GM19328 (cell line): Measurements from ENCODE around the gene RBBP7.
"Not testable (repeated sequence)": the region's sequence is repeated elsewhere in the genome, so short reads cannot be mapped to it uniquely, and the experiment has no call there.

Experiments
- ATAC-seq: cut with Tn5 transposase; IDR thresholded peaks from one replicate; pipeline ENCODE4 v1.9.1; 2021; ENCODE audit warnings: mild to moderate bottlenecking, moderate library complexity; ENCODE audit not compliant: unreplicated experiment

The RBBP7 gene

DNA sequence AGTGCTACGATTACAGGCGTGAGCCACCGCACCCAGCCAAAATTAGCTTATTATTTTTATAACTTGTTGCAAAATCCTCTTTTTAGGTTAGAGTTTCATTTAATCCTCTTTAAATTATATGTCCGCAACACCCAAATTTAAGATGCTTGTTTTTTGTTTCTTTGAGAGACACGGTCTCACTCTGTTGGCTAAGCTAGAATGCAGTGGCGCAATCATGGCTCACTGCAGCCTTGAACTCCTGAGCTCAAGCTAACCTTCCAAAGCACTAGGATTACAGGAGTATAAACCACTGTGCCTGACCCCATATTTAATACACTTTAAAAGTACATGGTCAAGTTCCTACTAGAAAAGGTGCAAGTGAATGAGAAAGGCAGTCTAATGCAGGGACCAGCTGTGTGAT, 2.2 kb downstream of the RBBP7 start:
- no peak for ATAC-seq

DNA sequence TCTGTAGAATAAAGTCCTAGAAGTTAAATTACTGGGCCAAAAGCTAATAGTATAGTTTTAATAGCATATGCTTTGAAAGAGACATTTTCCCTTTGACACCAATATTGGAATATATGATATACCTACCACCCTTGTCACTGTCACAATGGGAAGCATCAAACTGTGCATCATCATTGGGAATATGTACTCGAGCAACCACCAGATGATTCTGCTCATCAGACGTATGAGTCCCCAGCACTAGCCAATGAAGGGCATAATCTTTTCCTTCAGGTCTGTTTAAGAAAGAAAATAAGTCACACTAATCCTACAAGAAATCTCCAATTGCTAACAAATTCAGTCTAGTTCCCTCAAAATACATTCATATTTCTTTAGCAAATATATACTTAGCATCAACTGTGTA, 7.3 kb downstream of the RBBP7 start:
- no peak for ATAC-seq

DNA sequence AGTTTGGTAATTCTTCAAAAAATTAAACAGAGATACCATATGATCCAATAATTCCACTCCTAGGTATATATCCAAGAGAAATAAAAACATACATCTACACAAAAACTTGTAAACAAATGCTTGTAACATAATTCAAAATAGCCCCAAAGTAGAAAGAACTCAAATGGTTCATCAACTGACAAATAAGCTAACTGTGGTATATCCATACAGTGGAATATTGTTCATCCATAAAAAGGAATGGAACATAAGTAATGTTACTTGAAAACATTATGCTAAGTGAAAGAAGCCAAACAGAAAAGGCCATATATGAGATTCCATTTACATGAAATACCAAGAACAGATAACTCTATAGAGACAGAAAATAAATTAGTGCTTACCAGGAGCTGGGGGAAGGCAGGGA, 13.4 kb downstream of the RBBP7 start:
- no peak for ATAC-seq

DNA sequence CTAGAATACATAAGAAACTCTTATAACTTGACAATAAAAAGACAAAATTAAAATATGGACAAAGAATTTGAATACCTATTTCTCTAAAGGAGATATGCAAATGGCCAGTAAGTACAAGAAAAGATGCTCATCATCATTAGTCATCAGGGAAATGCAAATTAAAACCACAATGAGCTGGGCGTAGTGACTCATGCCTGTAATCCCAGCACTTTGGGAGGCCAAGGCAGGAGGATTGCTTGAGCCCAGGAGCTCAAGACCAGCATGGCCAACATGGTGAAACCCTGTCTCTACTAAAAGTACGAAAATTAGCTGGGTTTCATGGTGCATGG, 14.1 kb downstream of the RBBP7 start:
- not testable (repeated sequence) for ATAC-seq

DNA sequence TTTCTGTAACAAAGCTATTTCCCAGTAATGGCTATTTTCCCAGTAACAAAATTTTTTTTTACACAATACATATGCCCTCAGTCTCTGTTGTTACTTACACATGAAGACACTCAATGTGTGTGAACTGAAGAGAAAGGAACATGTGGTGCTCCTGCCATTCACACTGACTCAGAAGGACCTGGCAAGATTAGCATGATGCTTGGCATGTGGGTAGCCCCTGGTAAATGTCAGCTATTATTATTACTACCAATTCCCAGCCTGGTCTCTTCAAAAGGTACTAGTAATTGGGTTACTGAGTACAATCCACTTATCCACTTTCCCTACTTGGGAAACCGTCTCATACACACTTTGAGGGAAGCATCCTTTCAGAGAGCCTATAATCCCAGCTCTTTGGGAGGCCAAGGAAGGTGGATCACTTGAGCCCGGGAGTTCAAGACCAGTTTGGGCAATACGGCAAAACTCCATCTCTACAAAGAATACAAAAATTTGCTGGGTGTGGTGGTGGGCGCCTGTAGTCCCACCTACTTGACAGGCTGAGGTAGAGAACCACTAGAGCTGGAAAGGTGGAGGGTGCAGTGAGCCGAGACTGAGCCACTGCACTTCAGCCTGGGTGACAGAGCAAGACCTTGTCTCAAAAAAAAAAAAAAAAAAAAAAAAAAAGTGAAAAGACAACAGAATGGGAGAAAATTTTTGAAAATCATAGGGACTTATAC, 14.6 kb downstream of the RBBP7 start:
- no peak for ATAC-seq

DNA sequence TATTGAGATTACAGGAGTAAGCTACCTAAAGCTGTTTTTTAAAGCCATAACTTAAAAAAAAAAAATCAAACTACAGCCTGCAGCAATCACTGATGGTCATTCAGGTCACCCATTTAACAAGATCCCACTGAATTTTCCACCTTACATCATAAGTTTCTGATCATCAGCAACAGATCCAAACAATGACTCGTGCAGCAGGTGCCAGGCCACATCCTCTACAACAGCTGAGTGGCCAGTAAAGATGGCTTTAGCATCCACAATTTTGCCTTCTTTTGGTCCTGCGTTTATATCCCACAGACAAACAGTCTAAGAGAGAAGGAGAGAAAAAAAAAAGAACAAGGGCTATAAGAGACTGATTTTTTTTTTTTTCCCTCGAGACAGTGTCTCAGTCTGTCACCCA, 16.6 kb downstream of the RBBP7 start:
- no peak for ATAC-seq

DNA sequence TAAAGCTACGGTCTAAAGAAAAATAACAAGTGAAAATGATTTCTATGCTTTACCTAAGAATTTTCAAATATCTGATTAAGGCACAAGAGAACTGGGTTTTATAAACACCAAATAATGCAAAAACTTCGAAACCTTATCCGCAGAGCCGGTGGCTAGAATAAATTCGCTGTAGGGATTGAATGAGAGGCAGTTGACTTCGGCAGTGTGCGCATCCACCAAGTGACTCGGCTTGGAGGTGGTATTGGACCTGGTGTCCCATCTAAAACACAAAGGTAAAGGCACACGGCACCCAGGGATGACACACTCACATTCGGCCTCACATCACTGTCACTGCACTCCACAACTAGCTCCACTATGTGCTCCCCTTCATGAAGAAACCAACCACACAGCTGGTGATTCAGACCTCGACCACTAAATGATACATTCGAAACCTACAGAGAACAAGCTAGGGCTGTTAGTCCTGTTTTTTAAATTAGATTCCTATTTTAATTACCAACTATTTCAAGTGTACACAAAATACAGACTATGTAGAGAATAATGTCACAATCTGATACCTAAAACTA, 17.5 kb downstream of the RBBP7 start:
- no peak for ATAC-seq

DNA sequence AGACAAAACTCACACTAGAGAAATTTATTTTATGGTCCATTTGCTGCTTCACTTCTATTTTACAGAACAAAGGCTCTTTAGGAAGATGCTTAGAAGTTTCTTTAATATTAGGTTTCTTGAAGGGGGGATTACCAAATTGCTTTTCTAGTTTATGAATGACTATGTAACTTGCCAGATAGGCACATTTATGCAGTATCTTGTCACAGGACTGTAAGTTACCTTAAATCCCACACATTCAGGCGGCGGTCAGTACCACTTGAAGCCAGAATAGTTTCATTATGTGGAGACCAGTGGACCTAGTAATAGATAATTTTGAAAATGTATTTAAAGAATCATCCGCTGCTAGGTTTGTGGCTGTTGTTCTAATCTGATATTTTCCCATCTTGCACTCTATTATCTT, 18.3 kb downstream of the RBBP7 start:
- ATAC-seq = no peak

DNA sequence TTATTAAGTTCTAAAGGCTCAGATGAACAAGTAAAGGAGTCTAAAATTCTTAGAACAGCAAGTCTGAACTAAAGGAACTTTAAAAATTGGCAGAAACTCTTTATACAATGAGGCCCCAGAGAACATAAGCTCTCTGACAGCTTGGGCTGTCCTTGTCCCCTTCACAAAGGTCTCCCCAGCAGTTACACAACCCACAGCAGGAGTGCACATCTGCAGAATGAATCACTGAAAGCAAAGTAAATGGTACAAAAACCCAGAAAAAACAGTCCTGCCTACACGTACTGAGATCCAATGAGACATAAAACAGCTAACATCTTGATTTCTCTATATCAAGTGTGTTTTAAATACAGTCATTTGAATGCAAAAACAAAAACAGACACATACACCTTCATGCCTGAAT, 18.7 kb downstream of the RBBP7 start:
- ATAC-seq = no peak

DNA sequence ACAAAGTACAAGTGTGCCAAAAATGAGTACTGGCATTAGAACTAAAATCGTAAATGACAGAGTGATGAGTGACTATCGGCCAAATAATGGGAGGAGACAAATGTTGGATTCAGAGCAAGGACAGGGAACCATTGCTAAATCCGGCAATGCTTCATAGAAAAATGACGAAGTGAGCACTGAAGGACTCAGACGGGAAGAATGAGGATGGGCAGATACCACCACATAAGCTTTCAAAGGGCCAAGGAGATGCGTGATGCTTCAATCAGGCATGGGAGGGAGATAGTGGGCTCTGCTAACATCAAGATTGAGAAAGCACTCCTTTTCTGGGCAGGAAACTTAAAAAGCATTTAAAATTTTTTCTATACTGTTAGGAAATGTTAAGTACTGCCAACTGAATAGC, 21.6 kb downstream of the RBBP7 start:
- ATAC-seq = no peak

DNA sequence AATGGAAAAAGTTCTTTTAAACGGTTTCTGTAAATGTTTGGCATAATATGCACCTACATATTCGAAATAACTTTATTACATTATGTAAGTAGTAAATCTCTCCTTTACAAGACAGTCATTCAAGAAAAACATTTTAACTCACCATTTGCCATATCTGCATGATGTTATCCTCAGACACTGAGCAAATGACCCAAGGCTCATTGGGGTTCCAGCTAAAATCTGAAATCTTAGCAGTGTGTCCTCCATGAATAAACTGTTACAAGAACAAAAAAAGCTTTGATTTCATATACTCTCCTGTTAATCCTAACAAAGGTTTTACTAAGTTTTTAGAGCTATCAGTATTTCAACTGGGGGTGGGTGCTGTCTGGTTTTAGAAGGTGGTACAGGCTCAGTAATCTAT, 24.5 kb downstream of the RBBP7 start:
- no peak for ATAC-seq

DNA sequence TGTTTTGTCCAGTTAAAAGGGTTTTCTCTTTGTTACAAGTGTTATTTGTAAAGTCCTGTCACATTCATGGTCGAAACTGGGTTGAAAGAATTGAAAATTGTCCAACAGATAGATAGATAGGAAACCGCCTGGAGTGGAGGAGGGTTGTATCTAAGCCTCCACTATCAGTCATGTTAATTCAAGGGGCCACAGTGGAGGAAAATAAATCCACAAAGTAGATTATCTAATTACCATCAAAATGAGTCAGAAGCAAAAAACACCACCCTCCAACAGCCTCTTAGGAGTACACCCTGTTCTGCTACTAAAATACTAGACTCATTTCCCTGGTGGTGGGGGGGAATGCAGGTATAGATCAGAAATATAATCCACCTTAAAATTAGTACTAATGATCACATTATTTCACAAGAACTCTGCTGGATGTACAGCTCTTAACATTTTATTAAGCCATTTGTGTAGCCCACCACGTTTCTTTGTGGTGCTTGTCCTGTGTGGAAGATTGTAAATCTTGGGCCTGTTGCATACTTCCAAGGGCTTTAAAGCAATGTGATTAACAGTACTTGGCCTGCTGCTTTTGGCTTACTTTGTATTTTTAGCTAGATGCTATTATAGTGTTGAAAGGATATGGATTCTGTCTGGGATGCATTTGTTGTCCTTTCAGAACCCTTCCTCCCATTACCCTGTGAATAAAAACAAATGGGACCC, 26.8 kb downstream of the RBBP7 start:
- ATAC-seq = no peak

DNA sequence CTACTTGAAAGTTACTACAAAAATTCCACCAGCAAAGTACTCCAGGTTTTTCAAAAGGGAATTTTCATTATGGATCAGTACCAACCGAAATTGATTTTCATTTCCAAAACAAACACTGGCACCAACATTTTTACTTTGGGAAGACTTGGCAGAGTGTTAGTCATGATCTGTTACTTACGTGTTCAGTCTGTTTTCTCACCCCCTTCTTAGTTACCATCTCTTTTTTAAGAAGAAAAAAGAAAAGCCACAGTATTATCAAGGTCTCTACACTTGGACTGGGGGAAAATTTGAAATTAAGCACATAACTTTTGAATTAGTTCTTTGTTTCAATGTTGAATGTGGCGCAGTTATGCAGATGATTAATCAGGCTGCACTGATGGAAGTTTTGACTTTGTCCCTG, 27.5 kb downstream of the RBBP7 start:
- ATAC-seq = no peak

DNA sequence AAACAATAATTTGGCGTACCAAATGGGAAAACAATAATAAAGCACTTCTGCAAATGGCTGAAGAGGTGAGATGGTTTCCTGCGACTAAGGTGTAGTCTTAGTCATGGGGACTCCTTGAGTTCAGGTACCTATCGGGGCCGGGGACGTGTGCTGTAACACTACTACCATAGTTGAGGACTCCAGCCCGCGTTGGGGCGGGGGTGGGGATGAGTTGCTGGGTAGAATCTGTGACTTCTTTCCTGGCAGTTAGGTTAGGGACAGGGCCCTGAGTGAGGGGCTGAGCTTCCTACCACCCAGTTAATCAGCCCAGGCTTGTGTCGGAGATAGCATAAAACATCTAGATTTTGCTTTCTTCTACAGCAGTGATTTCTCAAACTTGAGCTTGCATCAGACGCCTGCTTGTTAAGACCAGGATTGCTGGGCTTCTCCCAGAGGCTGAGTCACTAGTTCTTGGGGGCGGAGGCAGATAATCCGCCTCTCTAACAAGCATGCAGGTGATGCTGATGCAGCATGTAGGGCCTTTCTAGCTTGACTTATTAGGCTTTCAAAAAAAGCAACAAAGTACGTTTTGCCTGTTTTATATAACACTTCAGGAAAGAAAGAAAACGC, 30.2 kb downstream of the RBBP7 start:
- ATAC-seq = no peak

DNA sequence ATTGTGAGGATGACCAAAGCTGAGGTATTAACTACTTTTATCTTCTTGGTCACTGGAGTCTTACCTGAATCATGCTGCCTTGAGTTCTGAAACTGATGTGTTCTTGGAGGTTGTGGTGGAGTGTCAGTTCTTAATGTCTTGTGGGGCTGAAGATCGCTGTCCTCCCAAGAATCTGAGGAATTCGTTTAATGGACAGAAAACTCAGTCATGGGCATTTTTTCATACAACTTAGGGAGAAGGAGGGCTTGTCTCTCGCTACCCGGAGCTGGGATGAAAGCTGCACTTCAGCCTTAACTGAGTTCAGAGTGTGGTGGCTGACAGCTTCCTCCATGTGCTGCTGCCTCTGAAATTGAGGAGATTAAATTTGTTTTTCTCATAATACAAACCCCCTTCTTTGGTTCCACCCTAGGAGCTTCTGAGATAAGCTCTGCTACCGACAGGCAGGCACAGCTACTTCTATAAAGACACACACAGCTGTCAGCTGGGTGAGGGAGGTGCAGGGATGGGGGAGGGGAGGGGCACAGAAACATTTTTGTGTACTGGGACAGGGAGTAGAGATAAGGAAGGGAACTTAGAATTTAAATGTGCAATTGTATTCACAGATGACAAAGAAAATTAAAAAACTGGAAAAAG, 30.8 kb downstream of the RBBP7 start:
- no peak for ATAC-seq

DNA sequence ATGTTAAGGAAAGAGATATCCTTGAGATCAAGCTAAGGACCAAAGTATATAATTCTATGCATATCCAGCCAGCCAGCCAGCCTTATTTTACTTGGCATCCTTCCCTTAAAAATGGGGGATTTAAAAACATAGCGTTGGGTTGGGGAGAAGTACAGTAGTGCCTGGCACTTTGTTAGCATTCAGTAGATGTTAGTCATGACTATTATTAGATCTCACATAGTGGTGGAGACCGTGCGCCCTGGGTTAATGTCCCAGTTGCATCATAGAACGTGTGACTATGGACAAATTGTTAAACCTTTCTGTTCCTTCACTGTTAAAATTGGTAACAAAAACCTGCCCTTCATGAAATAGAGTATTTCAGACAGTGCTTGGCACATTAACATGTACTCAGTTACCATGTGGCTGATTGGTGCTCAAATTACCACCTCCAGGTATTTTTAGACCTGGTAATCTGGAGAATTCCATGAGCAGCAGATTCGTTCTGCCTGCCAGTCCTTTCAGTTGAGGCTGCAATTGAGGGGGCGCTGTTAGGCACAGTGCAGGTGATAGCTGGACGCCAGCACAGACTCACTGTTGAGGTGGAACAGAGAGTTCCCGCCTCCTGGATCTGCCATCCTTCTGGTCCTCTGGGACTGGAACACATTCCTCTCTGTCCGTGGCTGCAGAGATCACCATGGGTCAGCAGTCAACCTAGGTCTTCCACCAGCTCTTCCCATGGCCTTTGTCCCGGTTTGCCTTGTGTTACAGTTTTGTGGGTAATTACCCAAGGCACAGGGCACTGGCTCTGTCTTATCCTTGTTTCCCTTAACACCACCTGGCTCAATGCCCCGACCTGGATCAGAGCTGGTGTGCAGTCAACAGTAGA, 31.7 kb downstream of the RBBP7 start:
- no peak for ATAC-seq

DNA sequence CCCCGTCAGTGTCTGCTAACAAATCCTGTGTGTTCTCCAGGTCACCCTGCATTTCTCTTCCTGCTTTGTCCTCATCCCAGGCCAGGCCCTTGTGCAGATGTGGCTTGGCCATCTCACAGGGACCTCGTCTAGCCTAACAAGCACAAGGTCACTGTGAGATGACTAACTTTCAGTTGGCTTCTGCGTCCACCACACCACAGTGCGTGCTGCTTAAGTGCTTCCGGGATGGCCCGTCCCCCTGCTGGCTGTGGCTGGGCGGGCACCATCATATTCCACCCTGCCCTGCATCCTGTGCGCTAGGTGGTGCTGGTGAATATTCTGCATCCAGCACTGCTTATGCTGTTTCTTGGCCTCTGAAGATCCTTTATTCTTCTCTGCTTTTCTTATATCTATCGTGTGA, 33.8 kb downstream of the RBBP7 start:
- ATAC-seq = no peak

DNA sequence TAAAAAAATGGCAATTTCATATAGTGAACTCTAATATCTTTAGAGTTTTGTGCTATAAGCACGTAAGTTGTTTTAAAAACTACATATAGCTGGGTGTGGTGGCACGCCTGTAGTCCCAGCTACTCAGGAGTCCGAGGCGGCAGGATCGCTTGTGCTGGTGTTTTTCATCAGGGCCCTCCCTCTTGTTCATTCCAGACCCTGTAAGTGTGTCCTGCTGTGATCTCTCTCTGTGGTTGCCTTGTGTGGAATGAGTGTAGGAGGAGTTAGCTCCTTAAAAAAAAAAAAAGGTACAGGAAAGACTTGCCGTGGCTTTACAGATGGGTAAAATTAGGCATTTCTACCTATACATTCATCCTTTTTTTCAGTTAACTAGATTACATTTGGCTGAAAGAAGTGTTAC, 35.4 kb downstream of the RBBP7 start:
- ATAC-seq = no peak

DNA sequence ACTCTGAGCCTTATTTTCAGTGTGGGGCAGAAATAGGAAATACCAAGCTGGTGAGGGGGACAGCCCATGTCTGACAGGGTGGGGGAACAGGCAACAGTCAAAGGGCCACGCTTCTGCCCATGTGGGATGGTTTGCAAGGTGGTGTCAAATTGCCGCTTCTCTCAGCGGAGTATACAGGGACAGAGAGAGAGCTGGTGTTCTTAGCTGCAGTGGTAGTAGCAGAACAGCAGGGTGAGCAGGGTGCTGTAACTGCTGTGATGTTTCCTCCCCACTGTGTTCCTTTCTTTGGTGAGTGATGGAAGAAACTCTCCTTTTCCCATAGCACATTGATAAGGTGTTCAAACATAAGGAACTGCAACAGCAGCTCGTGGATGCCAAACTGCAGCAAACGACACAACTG, 37.9 kb downstream of the RBBP7 start:
- ATAC-seq = no peak

DNA sequence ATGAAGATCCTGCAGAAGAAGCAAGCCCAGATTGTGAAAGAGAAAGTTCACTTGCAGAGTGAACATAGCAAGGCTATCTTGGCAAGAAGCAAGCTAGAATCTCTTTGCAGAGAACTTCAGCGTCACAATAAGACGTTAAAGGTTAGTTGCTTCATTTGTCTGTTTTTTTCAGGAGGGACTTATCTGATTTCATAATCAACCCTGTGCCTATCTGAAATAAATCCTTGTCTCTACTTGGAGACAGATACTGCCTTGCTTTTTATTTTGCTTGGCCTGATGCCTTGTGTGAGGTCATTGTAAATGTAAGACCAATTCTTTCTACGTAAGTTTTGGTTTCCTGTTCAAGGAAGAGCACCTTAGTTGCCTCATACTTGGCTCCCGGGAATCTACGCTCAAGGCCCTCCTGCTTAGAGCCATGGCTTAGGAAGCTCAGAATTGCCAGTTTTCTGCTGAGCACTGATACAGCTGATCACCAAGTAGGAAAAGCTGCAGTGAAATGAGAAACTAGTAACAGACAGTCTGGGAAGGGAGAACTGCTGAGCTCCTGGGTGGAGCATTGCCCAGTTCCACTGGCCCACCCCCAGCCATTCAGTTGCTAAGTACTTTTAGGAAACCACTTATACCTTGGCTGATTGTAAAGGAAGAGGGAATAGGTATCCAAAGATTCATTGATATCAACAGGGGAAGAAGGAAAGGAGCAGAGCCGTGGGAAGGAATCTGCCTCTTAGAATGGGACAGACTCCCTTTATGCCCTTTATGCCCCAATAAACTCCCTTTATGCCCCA, 41.8 kb downstream of the RBBP7 start:
- ATAC-seq = no peak
